Measurements from ENCODE around the gene SMG6.

GRCh38 chr17:2107050-2107449 lies 196.5 kb downstream of the SMG6 start:
- TF ChIP-seq CTCF (IDR thresholded peaks at IDR 0.05), result no peak
- no peak for TF ChIP-seq ZNF121 (CRISPR knock-in tag; IDR thresholded peaks at IDR 0.05)
- no peak for TF ChIP-seq ZNF512 (CRISPR knock-in tag; IDR thresholded peaks at IDR 0.05; ENCODE audit: borderline replicate concordance)
- TF ChIP-seq ARID4B (CRISPR knock-in tag; IDR thresholded peaks at IDR 0.05; ENCODE audit: borderline replicate concordance), result no peak
- TF ChIP-seq ZSCAN18 (CRISPR knock-in tag; IDR thresholded peaks at IDR 0.05), result no peak

Data from WTC11 (cell line).